ENCODE results near the gene PLXDC1.

Gene PLXDC1

GRCh38 chr17:39016193-39017153 lies 135.0 kb downstream of the PLXDC1 start:
- no peaks in the 10 kb centered on the region for H3K9me3 ChIP-seq (replicated peaks; ENCODE audit: insufficient read depth, low read length)
- no peaks in the 10 kb centered on the region for H3K9me2 ChIP-seq (replicated peaks; ENCODE audit: insufficient read depth, low read length)
- no peaks in the 10 kb centered on the region for H3K36me3 ChIP-seq (replicated peaks; ENCODE audit: insufficient read depth, low read length)
- H3K4me2 ChIP-seq (ENCODE audit: low read depth, low read length), result no peak overlapping the region
- H2AFZ ChIP-seq (ENCODE audit: low read length), result no peak overlapping the region
- no peaks in the 10 kb centered on the region for H4K20me1 ChIP-seq (ENCODE audit: insufficient read depth, low read length)
- H3K27me3 ChIP-seq (replicated peaks; ENCODE audit: insufficient read depth, low read length), result no peaks in the 10 kb centered on the region
- no peak overlapping the region for H3K9ac ChIP-seq (ENCODE audit: low read length)
- no peaks in the 10 kb centered on the region for H3K4me1 ChIP-seq (ENCODE audit: low read length)
- no peaks in the 10 kb centered on the region for H3F3A ChIP-seq (ENCODE audit: insufficient read depth, low read length)
- H3K27ac ChIP-seq (ENCODE audit: low read length), result no peak overlapping the region
- no peak for TF ChIP-seq EZH2phosphoT487 (IDR thresholded peaks at IDR 0.05; ENCODE audit: low read length)
- TF ChIP-seq EZH2 (optimal IDR thresholded peaks at IDR 0.05; ENCODE audit: low read depth, low read length), result no peak
- no peak for TF ChIP-seq CTCF (IDR thresholded peaks at IDR 0.05; ENCODE audit: low read length)
- H3K4me3 ChIP-seq (ENCODE audit: low read length), result no peak overlapping the region
- DNase-seq, result no peak
- H3K79me2 ChIP-seq (ENCODE audit: low read length), result no peaks in the 10 kb centered on the region

DNA sequence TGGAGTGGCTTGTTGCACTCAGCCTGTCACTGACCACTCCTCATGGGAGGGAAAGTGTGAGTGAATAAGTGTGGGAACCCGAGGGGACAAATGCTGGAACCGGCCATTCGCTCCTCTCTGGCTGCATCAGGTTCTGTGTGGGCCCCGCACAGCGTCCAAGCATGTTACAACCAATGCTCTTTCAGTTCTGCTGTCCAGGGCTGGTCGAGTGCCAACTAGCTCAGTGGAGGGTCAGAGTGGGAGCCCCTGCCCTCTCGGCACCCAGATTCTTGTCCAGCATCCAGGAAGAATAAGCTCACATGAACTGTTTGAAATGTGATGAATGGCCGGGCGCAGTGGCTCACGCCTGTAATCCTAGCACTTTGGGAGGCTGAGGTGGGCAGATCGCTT lies 135.9 kb downstream of the PLXDC1 start:
- Histone ChIP-seq H3K4me3 (ENCODE audit: low read length) (no peak overlapping the region), H4K20me1 (ENCODE audit: insufficient read depth, low read length) (no peaks in the 10 kb centered on the region), H3K9me3 (replicated peaks; ENCODE audit: insufficient read depth, low read length) (no peaks in the 10 kb centered on the region), H3K9ac (ENCODE audit: low read length) (no peak overlapping the region), H3K4me2 (ENCODE audit: low read depth, low read length) (no peak overlapping the region), H3K4me1 (ENCODE audit: low read length) (no peaks in the 10 kb centered on the region), H3K27ac (ENCODE audit: low read length) (no peak overlapping the region), H3F3A (ENCODE audit: insufficient read depth, low read length) (no peaks in the 10 kb centered on the region), H3K36me3 (replicated peaks; ENCODE audit: insufficient read depth, low read length) (no peaks in the 10 kb centered on the region), H3K9me2 (replicated peaks; ENCODE audit: insufficient read depth, low read length) (no peaks in the 10 kb centered on the region), H3K27me3 (replicated peaks; ENCODE audit: insufficient read depth, low read length) (no peaks in the 10 kb centered on the region), H2AFZ (ENCODE audit: low read length) (no peak overlapping the region), H3K79me2 (ENCODE audit: low read length) (no peaks in the 10 kb centered on the region)
- TF ChIP-seq EZH2phosphoT487 (IDR thresholded peaks at IDR 0.05; ENCODE audit: low read length) (no peak), CTCF (IDR thresholded peaks at IDR 0.05; ENCODE audit: low read length) (no peak), EZH2 (optimal IDR thresholded peaks at IDR 0.05; ENCODE audit: low read depth, low read length) (no peak)
- DNase-seq, result no peak

DNA sequence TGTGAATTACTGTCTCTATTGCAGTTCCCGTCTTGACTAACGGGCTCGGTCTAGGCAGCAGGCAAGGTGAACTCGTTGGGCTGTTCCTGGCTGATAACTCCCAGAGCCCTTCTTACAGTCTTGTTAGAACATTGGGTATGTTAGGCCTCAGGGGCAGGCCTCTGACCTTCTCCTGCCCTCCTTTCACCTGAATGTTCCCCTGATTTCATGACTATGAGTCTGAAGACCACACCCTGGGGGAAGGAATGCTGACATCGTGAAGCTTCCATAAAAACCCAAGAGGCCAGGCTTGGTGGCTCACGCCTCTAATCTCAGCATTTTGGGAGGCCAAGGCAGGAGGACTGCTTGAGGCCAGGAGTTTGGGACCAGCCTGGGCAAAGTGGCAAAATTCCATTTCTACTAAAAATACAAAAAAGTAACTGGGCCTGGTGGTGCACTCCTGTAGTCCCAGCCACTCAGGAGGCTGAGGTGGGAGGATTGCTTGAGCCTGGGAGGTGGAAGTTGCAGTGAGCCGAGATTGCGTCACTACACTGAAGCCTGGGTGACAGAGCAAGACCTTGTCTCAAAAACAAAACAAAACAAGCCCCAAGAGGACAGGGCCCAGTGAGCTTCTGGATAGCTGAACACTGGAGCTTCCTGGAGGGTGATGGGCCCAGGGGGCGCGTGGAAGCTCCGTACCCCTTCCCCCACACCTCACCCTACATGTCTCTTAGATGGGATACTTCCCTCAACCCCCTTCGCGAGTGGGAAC lies 136.5 kb downstream of the PLXDC1 start:
- no peak for DNase-seq
- no peak overlapping the region for H3K27ac ChIP-seq (ENCODE audit: low read length)
- no peak for TF ChIP-seq EZH2phosphoT487 (IDR thresholded peaks at IDR 0.05; ENCODE audit: low read length)
- TF ChIP-seq CTCF (IDR thresholded peaks at IDR 0.05; ENCODE audit: low read length), result no peak
- no peak for TF ChIP-seq EZH2 (optimal IDR thresholded peaks at IDR 0.05; ENCODE audit: low read depth, low read length)
- H4K20me1 ChIP-seq (ENCODE audit: insufficient read depth, low read length), result no peaks in the 10 kb centered on the region
- no peak overlapping the region for H3K4me3 ChIP-seq (ENCODE audit: low read length)
- no peaks in the 10 kb centered on the region for H3K9me3 ChIP-seq (replicated peaks; ENCODE audit: insufficient read depth, low read length)
- H3F3A ChIP-seq (ENCODE audit: insufficient read depth, low read length), result no peaks in the 10 kb centered on the region
- no peak overlapping the region for H2AFZ ChIP-seq (ENCODE audit: low read length)
- H3K4me1 ChIP-seq (ENCODE audit: low read length), result no peaks in the 10 kb centered on the region
- no peaks in the 10 kb centered on the region for H3K79me2 ChIP-seq (ENCODE audit: low read length)
- H3K27me3 ChIP-seq (replicated peaks; ENCODE audit: insufficient read depth, low read length), result no peaks in the 10 kb centered on the region
- H3K36me3 ChIP-seq (replicated peaks; ENCODE audit: insufficient read depth, low read length), result no peaks in the 10 kb centered on the region
- H3K9ac ChIP-seq (ENCODE audit: low read length), result no peak overlapping the region
- H3K4me2 ChIP-seq (ENCODE audit: low read depth, low read length), result no peak overlapping the region
- H3K9me2 ChIP-seq (replicated peaks; ENCODE audit: insufficient read depth, low read length), result no peaks in the 10 kb centered on the region
